HuH-7 (cell line): Measurements from ENCODE around the gene SLC17A1.

Experiments
- DNase-seq: peaks from one replicate; pipeline ENCODE4 v3.0.0; 2011; ENCODE audit warnings: low spot score

The SLC17A1 gene

GRCh38 chr6:25832307-25832662, 433 bp upstream of the SLC17A1 start:
- DNase-seq = no peak

GRCh38 chr6:25830458-25830857, 1.4 kb downstream of the SLC17A1 start:
- DNase-seq = no peak

- no peak for DNase-seq
Observed at GRCh38 chr6:25829375-25829774, 2.5 kb downstream of the SLC17A1 start.

GRCh38 chr6:25821341-25821740, 10.5 kb downstream of the SLC17A1 start:
- DNase-seq = no peak

- no peak for DNase-seq
Observed at GRCh38 chr6:25816252-25816651, 15.6 kb downstream of the SLC17A1 start.

- no peak for DNase-seq
Observed at GRCh38 chr6:25815194-25815593, 16.7 kb downstream of the SLC17A1 start.

- DNase-seq = no peak
Observed at GRCh38 chr6:25804804-25805203, 27.0 kb downstream of the SLC17A1 start.

- DNase-seq = no peak
Observed at GRCh38 chr6:25801436-25801835, 30.4 kb downstream of the SLC17A1 start.

- DNase-seq = no peak
Observed at GRCh38 chr6:25794784-25795183, 37.1 kb downstream of the SLC17A1 start.

- DNase-seq = no peak
Observed at GRCh38 chr6:25793970-25794369, 37.9 kb downstream of the SLC17A1 start.

GRCh38 chr6:25792016-25792415, 39.8 kb downstream of the SLC17A1 start:
- no peak for DNase-seq

GRCh38 chr6:25789475-25789874, 42.4 kb downstream of the SLC17A1 start:
- DNase-seq = no peak

GRCh38 chr6:25788305-25788922, 43.4 kb downstream of the SLC17A1 start:
- DNase-seq = peak; percentile 49

GRCh38 chr6:25787428-25787827, 44.4 kb downstream of the SLC17A1 start:
- no peak for DNase-seq

- no peak for DNase-seq
Observed at GRCh38 chr6:25781134-25781533, 50.7 kb downstream of the SLC17A1 start.

GRCh38 chr6:25777856-25778649, 53.8 kb downstream of the SLC17A1 start:
- DNase-seq = no peak

- DNase-seq = no peak
Observed at GRCh38 chr6:25777031-25777430, 54.8 kb downstream of the SLC17A1 start.

GRCh38 chr6:25774120-25774715, 57.6 kb downstream of the SLC17A1 start:
- no peak for DNase-seq

- no peak for DNase-seq
Observed at GRCh38 chr6:25769983-25770382, 61.9 kb downstream of the SLC17A1 start.

- DNase-seq = no peak
Observed at GRCh38 chr6:25768566-25768965, 63.3 kb downstream of the SLC17A1 start.

- no peak for DNase-seq
Observed at GRCh38 chr6:25764611-25765010, 67.2 kb downstream of the SLC17A1 start.

- DNase-seq = no peak
Observed at GRCh38 chr6:25757936-25758642, 73.8 kb downstream of the SLC17A1 start.
